ENCODE results near the gene PCYOX1L. TPM values are rescaled to one million over a fixed set of nuclear protein-coding genes. Genes with fewer than 3 reads are reported as not detected.

PCYOX1L gene
- total and polyA plus RNA-seq, 8 donors, result 2.1 to 13.4 (median 4.1) TPM; not detected in 1

DNA sequence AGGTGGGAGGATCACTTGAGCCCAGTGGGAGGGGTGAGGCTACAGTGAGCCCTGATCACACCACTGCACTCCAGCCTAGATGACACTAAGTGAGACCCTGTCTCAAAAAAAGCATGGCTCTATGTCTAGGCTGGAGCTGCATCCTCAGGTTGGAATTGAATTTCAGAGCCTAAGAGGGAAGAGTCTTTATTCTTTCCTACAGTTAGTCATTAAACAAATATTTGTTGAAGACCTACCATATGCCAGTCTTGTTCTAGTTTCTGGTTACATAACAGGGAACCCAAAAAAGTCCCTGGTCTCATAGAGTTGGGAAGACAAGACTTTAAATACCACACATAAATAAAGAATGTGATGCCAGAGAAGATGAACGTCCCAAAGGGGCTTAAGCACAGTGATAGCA lies 19.5 kb upstream of the PCYOX1L start:
- Histone ChIP-seq H3K36me3 (peaks cover 0 to 24% (median 12%) of the 10 kb centered on the region in 4 donors), H3K27ac (no peak overlapping the region), H3K27me3 (no peaks in the 10 kb centered on the region), H3K4me3 (no peak overlapping the region), H3K9me3 (no peaks in the 10 kb centered on the region), H3K4me1 (no peaks in the 10 kb centered on the region)
- no peak for DNase-seq
- 54 to 94% (median 72%) methylated on average over 1 of the region's 1 CpG for WGBS, 5 donors
- intact Hi-C loops (cut with DNase I; ENCODE audit: low total_unique reads), result no loop called here
- TF ChIP-seq EP300 (IDR thresholded peaks at IDR 0.05) (no peak), POLR2AphosphoS5 (IDR thresholded peaks at IDR 0.05) (no peak), POLR2A (IDR thresholded peaks at IDR 0.05) (no peak)
- TF ChIP-seq, protein P1, sequence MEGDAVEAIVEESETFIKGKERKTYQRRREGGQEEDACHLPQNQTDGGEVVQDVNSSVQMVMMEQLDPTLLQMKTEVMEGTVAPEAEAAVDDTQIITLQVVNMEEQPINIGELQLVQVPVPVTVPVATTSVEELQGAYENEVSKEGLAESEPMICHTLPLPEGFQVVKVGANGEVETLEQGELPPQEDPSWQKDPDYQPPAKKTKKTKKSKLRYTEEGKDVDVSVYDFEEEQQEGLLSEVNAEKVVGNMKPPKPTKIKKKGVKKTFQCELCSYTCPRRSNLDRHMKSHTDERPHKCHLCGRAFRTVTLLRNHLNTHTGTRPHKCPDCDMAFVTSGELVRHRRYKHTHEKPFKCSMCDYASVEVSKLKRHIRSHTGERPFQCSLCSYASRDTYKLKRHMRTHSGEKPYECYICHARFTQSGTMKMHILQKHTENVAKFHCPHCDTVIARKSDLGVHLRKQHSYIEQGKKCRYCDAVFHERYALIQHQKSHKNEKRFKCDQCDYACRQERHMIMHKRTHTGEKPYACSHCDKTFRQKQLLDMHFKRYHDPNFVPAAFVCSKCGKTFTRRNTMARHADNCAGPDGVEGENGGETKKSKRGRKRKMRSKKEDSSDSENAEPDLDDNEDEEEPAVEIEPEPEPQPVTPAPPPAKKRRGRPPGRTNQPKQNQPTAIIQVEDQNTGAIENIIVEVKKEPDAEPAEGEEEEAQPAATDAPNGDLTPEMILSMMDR (IDR thresholded peaks at IDR 0.05), result no peak

DNA sequence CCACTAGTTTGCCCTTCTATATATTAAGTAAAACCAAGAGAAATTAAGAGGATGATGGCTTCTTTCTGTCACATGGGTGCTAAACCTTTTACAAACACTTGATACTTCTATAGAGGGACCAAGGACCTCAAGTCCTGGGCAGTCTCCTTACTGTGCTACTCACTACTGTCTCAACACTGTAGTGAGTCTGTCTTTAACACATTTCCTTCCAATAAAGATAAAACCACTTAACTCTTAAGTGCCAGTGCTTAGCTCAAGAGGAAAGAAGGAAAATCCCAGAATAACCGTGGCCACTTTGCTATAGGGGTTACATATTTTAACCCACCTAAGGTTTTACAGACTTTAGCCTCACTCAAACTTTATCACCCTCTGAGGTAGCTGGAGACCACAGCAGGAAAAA lies 16.9 kb upstream of the PCYOX1L start:
- H3K36me3 ChIP-seq, result peaks cover 0 to 16% (median 5%) of the 10 kb centered on the region in 4 donors
- no peak for DNase-seq
- intact Hi-C loops (cut with DNase I; ENCODE audit: low total_unique reads), result no loop called here
- 61 to 74% (median 70%) methylated on average over 1 of the region's 1 CpG for WGBS, 5 donors
- H3K4me3 ChIP-seq, result no peak overlapping the region
- H3K27ac ChIP-seq, result no peak overlapping the region
- no peaks in the 10 kb centered on the region for H3K9me3 ChIP-seq
- H3K27me3 ChIP-seq, result no peaks in the 10 kb centered on the region
- TF ChIP-seq, protein P1 (IDR thresholded peaks at IDR 0.05), result no peak
- TF ChIP-seq POLR2A (IDR thresholded peaks at IDR 0.05), result no peak
- TF ChIP-seq POLR2AphosphoS5 (IDR thresholded peaks at IDR 0.05), result no peak
- TF ChIP-seq EP300 (IDR thresholded peaks at IDR 0.05), result no peak
- H3K4me1 ChIP-seq, result peaks cover 11 to 13% (median 12%) of the 10 kb centered on the region in 4 donors

DNA sequence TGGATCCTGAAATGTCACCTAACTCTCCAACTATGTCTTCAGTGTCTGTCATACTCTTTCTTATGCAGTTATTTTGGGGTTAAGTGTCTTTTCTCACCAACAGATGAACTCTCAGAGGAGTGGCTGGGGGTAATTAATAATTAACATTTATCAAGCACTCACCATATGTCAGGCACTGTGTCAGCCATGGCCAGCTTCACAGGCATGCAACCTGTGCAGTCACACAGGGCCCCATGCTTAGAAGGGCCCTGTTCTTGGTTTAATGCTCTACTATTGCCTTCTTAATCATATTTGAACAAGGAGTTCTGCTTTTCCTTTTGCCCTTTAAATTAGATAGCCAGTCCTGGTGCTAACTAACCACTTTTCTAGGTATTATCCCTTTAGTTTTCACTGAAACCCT lies 16.0 kb upstream of the PCYOX1L start:
- Histone ChIP-seq H3K4me3 (no peak overlapping the region), H3K27ac (no peak overlapping the region), H3K9me3 (no peaks in the 10 kb centered on the region), H3K27me3 (no peaks in the 10 kb centered on the region), H3K36me3 (peaks cover 0 to 12% (median 3%) of the 10 kb centered on the region in 4 donors), H3K4me1 (peaks cover 16 to 20% (median 18%) of the 10 kb centered on the region in 4 donors)
- no peak for TF ChIP-seq POLR2AphosphoS5 (IDR thresholded peaks at IDR 0.05)
- TF ChIP-seq EP300 (IDR thresholded peaks at IDR 0.05), result no peak
- TF ChIP-seq, protein P1 (IDR thresholded peaks at IDR 0.05), result no peak
- no peak for TF ChIP-seq POLR2A (IDR thresholded peaks at IDR 0.05)
- peak in 1 of 2 donors; percentile 30 for DNase-seq
- intact Hi-C loops (cut with DNase I; ENCODE audit: low total_unique reads), result no loop called here

DNA sequence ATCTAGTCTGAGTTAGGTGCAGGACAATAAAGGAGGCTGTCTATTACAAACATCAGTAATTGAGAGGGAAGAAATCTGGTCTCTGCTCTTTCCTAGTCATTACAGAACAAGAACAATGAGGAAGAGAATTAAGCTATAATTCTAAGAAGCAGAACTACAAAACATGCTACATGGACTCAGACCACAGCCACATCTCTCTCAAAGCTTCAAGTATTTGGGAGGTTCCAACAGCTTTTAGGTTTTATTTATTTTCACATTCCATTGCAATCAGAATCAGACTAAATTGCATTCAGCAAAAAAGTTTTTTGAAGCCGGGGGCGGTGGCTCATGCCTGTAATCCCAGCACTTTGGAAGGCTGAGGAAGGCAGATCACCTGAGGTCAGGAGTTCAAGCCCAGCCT lies 13.7 kb upstream of the PCYOX1L start:
- Histone ChIP-seq H3K4me1 (peaks cover 16 to 41% (median 23%) of the 10 kb centered on the region in 4 donors), H3K27me3 (no peaks in the 10 kb centered on the region), H3K27ac (peak overlapping the region in 3 of 5 donors; percentile 78 to 83 (median 83)), H3K4me3 (peak overlapping the region in 1 of 4 donors; percentile 87), H3K36me3 (peaks cover 6 to 29% (median 16%) of the 10 kb centered on the region in 4 donors), H3K9me3 (no peaks in the 10 kb centered on the region)
- TF ChIP-seq, protein P1 (IDR thresholded peaks at IDR 0.05), result no peak
- TF ChIP-seq EP300 (IDR thresholded peaks at IDR 0.05) (no peak), POLR2AphosphoS5 (IDR thresholded peaks at IDR 0.05) (no peak), POLR2A (IDR thresholded peaks at IDR 0.05) (no peak)
- DNase-seq, result no peak
- intact Hi-C loops (cut with DNase I; ENCODE audit: low total_unique reads), result no loop called here
- 62 to 78% (median 72%) methylated on average over 2 of the region's 2 CpGs for WGBS, 5 donors

Data from stomach (tissue), 9 donors.